Common myeloid progenitor, CD34-positive (primary cell): Measurements from ENCODE around the gene GTPBP6.
"Not testable (repeated sequence)": the region's sequence is repeated elsewhere in the genome, so short reads cannot be mapped to it uniquely, and the experiment has no call there.

ENCODE experiments used
- CTCF ChIA-PET: fragments of 350-600 bp; sonication (Branson Sonifier 250); formaldehyde crosslinking; loops from one replicate; lab custom pipeline; 2021; ENCODE audit warnings: antibody characterized with exemption; lab: Charles Lee
- POLR2A ChIA-PET: fragments of 350-600 bp; sonication (Branson Sonifier 250); formaldehyde crosslinking; loops from one replicate; lab custom pipeline; 2021; ENCODE audit warnings: antibody characterized with exemption; lab: Charles Lee
- DNase-seq, 3 donors: peaks; one replicate each; pipeline versions ENCODE4 v3.0.0 to v3.0.0-alpha.2; 2013
- H3K27ac ChIP-seq, 2 experiments: 1 replicate in 1 of 2; 2 replicates in 1 of 2; pipeline ENCODE4 v1.7.0; 2013; ENCODE audit warnings: inconsistent platforms in 2 of 2, low read length in 2 of 2, mild to moderate bottlenecking in 2 of 2, low read depth in 1 of 2, moderate library complexity in 1 of 2; ENCODE audit not compliant: severe bottlenecking in 2 of 2, insufficient read depth in 1 of 2, poor library complexity in 1 of 2
- H3K27me3 ChIP-seq, 5 experiments: replicated peaks in 2 of 5; 1 replicate in 3 of 5; 2 replicates in 2 of 5; pipeline versions ENCODE4 v1.6.1 to v1.7.0; 2013; ENCODE audit warnings: low read length in 4 of 5, mild to moderate bottlenecking in 2 of 5, moderate library complexity in 2 of 5, inconsistent platforms in 1 of 5; ENCODE audit not compliant: insufficient read depth in 5 of 5, control insufficient read depth in 4 of 5
- H3K36me3 ChIP-seq, 4 experiments: 1 replicate in 2 of 4; 2 replicates in 2 of 4; pipeline versions ENCODE4 v1.6.1 to v1.7.0; 2013; ENCODE audit warnings: low read length in 3 of 4, control low read depth in 1 of 4, mild to moderate bottlenecking in 1 of 4; ENCODE audit not compliant: control insufficient read depth in 4 of 4, insufficient read depth in 4 of 4
- H3K4me1 ChIP-seq, 4 experiments: 1 replicate in 3 of 4; 2 replicates in 1 of 4; pipeline versions ENCODE4 v1.6.1 to v1.7.1; 2013; ENCODE audit warnings: low read length in 3 of 4, mild to moderate bottlenecking in 3 of 4, control low read depth in 1 of 4, inconsistent platforms in 1 of 4, moderate library complexity in 1 of 4; ENCODE audit not compliant: control insufficient read depth in 4 of 4, insufficient read depth in 4 of 4; ENCODE audit errors: control extremely low read depth in 1 of 4
- H3K4me3 ChIP-seq, 7 experiments: 1 replicate in 4 of 7; 2 replicates in 3 of 7; pipeline versions ENCODE4 v1.5.1 to v1.7.0; 2013; ENCODE audit warnings: mild to moderate bottlenecking in 7 of 7, low read length in 6 of 7, moderate library complexity in 6 of 7, inconsistent platforms in 2 of 7, low read depth in 2 of 7, control low read depth in 1 of 7; ENCODE audit not compliant: insufficient read depth in 4 of 7, control insufficient read depth in 1 of 7; ENCODE audit errors: extremely low read depth in 1 of 7
- H3K9me3 ChIP-seq, 5 experiments: 1 replicate in 4 of 5; 2 replicates in 1 of 5; pipeline versions ENCODE4 v1.6.1 to v1.7.1; 2013; ENCODE audit warnings: low read length in 4 of 5, mild to moderate bottlenecking in 2 of 5, inconsistent platforms in 1 of 5, low read depth in 1 of 5, moderate library complexity in 1 of 5; ENCODE audit not compliant: control insufficient read depth in 4 of 5, insufficient read depth in 2 of 5; ENCODE audit errors: control extremely low read depth in 1 of 5
- WGBS: methylation state at CpG from one replicate; pipeline ENCODE4 v1.1.5; 2013; ENCODE audit not compliant: insufficient coverage; 5-methylcytosine and 5-hydroxymethylcytosine counted together

GTPBP6 gene

DNA sequence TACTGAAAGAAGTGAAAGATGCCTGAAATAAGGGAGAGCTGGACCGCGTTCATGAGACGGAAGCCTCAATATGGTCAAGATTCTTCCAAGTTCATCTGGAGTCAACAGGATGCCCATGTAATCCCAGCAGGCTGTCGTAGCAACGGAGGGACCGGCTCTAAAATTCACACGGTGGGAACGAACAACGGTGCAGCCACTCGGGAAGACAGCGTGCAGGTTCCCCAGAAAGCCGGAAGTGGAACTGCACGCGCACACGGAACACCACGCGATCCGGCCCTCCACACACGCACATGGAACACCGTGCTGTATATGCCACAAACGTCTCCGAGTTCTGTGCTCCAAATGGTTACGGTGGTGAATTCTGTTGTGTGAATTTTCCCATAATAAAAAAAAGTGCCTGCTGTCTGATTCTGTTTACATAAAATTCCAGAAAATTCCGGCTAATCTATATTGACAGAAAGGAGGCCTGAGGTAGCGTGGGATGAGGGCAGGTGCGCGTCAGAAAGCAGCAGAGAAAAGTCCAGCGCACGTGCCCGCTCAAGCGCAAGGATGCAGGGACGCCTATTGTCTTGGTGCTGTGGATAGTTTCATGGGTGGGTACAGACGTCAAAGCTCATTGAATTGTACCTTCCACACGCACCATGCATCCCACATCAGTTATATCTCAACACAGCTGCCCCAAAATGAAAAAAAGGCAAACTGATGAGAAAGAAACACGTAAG, 36.9 kb upstream of the GTPBP6 start:
- H3K36me3 ChIP-seq = peaks cover 6 to 48% (median 20%) of the 10 kb centered on the region in 4 experiments
- H3K9me3 ChIP-seq = peaks cover 2 to 14% (median 5%) of the 10 kb centered on the region in 5 experiments
- H3K27me3 ChIP-seq = no peaks in the 10 kb centered on the region
- POLR2A ChIA-PET = no interaction called here
- H3K4me3 ChIP-seq = no peak overlapping the region
- CTCF ChIA-PET = no interaction called here
- H3K4me1 ChIP-seq = peaks cover 0 to 7% (median 0%) of the 10 kb centered on the region in 4 experiments
- 97% methylated on average over 28 of the region's 35 CpGs for WGBS
- no peak for DNase-seq
- no peak overlapping the region for H3K27ac ChIP-seq

- POLR2A ChIA-PET = no interaction called here
- Histone ChIP-seq H3K4me3 (no peak overlapping the region), H3K27me3 (no peaks in the 10 kb centered on the region), H3K36me3 (peaks cover 4 to 36% (median 15%) of the 10 kb centered on the region in 4 experiments), H3K4me1 (peaks cover 0 to 7% (median 0%) of the 10 kb centered on the region in 4 experiments), H3K27ac (no peak overlapping the region), H3K9me3 (peaks cover 0 to under 1% (median 0%) of the 10 kb centered on the region in 5 experiments)
- DNase-seq = no peak
- CTCF ChIA-PET = no interaction called here
- WGBS = 94% methylated on average over 39 of the region's 39 CpGs
Measured at GRCh38 chrX:353566-354535, 35.3 kb upstream of the GTPBP6 start.

DNA sequence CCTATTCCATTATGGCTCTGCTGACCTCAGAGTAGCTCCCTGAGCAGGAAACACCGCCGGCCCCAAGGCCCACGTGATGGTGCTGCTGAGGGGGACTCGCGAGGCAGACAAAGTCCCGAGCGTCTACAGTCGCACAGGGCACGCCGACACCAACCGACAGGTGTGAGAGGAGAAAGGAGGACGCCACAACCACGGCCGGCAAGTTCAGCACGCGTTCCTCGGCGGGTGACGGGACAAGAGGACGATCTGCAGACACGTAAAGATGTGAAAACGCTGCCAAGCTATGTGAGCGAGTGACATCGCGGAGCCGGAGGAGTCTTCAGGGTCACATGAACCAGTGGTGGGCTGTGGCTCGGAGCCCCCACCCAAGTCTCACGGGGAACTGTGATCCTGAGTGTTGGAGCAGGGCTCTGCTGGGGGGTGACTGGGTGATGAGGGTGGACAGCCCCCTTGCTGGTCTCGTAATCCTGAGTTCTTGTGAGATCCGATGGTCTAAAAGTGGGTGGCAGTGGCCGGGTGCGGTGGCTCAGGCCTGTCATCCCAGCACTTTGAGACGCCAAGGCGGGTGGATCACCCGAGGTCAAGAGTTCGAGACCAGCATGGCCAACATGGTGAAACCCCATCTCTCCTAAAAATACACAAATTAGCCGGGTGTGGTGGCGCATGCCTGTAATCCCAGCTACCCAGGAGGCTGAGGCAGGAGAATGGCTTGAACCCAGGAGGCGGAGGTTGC, 34.2 kb upstream of the GTPBP6 start:
- Histone ChIP-seq H3K36me3 (peaks cover 2 to 29% (median 13%) of the 10 kb centered on the region in 4 experiments), H3K4me1 (peaks cover 0 to 4% (median 0%) of the 10 kb centered on the region in 4 experiments), H3K27ac (no peak overlapping the region), H3K9me3 (no peaks in the 10 kb centered on the region), H3K27me3 (no peaks in the 10 kb centered on the region), H3K4me3 (no peak overlapping the region)
- ChIA-PET POLR2A (no interaction called here), CTCF (no interaction called here)
- 97% methylated on average over 36 of the region's 39 CpGs for WGBS
- no peak for DNase-seq

GRCh38 chrX:352181-352580, 33.6 kb upstream of the GTPBP6 start:
- POLR2A ChIA-PET = no interaction called here
- peaks cover 2 to 31% (median 15%) of the 10 kb centered on the region in 4 experiments for H3K36me3 ChIP-seq
- CTCF ChIA-PET = no interaction called here
- no peak for DNase-seq
- peaks cover 0 to under 1% (median 0%) of the 10 kb centered on the region in 5 experiments for H3K9me3 ChIP-seq
- 98% methylated on average over 27 of the region's 27 CpGs for WGBS
- H3K27me3 ChIP-seq = no peaks in the 10 kb centered on the region
- no peak overlapping the region for H3K27ac ChIP-seq
- H3K4me3 ChIP-seq = no peak overlapping the region
- H3K4me1 ChIP-seq = peaks cover 0 to 4% (median 0%) of the 10 kb centered on the region in 4 experiments

DNA sequence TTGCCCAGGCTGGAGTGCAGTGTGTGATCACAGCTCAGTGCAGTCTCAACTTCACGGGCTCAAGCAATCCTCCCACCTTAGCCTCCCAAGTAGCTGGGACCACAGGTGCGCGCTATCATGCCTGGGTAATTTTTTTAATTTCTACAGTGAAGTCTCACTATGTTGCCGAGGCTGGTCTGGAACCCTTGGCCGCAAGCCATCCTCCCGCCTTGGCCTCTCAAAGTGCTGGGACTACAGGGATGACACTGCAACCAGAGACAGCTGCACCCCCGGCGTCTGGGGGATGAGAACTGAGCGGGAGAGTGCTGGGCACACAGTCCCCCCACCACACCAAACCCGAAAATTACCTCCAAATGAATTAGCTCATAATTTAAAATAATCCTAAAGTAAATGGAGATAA, 33.1 kb upstream of the GTPBP6 start:
- WGBS = 98% methylated on average over 6 of the region's 10 CpGs
- H3K9me3 ChIP-seq = peaks cover 0 to 5% (median 0%) of the 10 kb centered on the region in 5 experiments
- H3K4me3 ChIP-seq = no peak overlapping the region
- no peaks in the 10 kb centered on the region for H3K27me3 ChIP-seq
- H3K36me3 ChIP-seq = peaks cover 2 to 36% (median 19%) of the 10 kb centered on the region in 4 experiments
- peaks cover 0 to 1% (median 0%) of the 10 kb centered on the region in 4 experiments for H3K4me1 ChIP-seq
- CTCF ChIA-PET = no interaction called here
- H3K27ac ChIP-seq = no peak overlapping the region
- DNase-seq = no peak
- POLR2A ChIA-PET = no interaction called here

- H3K27me3 ChIP-seq, H3K4me1 ChIP-seq, H3K9me3 ChIP-seq, DNase-seq, POLR2A ChIA-PET, CTCF ChIA-PET, H3K27ac ChIP-seq, H3K4me3 ChIP-seq: not testable (repeated sequence)
- H3K36me3 ChIP-seq = peaks cover 2 to 40% (median 20%) of the 10 kb centered on the region in 4 experiments
- 100% methylated on average over 7 of the region's 13 CpGs for WGBS
Measured at GRCh38 chrX:351324-351641, 32.7 kb upstream of the GTPBP6 start.
